T-helper 17 cell (primary cell): ENCODE measurements around the gene TSPAN31. TPM values are rescaled to one million over a fixed set of nuclear protein-coding genes. Genes with fewer than 3 reads are reported as not detected.
A peak's percentile ranks its signal among the peaks of the same experiment; 100 is the strongest.

Source experiments
- ATAC-seq: fragments of 150-1000 bp; cut with Tn5 transposase; 2 replicates; pipeline ENCODE4 v1.10.0; 2021; ENCODE audit warnings: mild to moderate bottlenecking, moderate library complexity
- DNase-seq, 3 donors: peaks; one replicate each; pipeline versions ENCODE4 v3.0.0 to v3.0.0-alpha.2; 2020 to 2021
- H3K9me3 ChIP-seq: one replicate; pipeline ENCODE4 v1.7.0; 2013; ENCODE audit warnings: low read length, mild to moderate bottlenecking; ENCODE audit not compliant: control insufficient read depth, poor library complexity, severe bottlenecking
- H3K27ac Mint-ChIP-seq: one replicate; pipeline ENCODE4 v1.8.0; 2022; ENCODE audit warnings: mild to moderate bottlenecking, moderate library complexity, mixed read lengths
- H3K27me3 Mint-ChIP-seq: one replicate; pipeline ENCODE4 v1.8.0; 2022; ENCODE audit warnings: mixed read lengths
- H3K36me3 Mint-ChIP-seq: one replicate; pipeline ENCODE4 v1.8.0; 2022; ENCODE audit warnings: low read depth, mixed read lengths
- H3K4me1 Mint-ChIP-seq: one replicate; pipeline ENCODE4 v1.8.0; 2022; ENCODE audit warnings: mild to moderate bottlenecking, mixed read lengths
- H3K4me3 Mint-ChIP-seq: one replicate; pipeline ENCODE4 v1.8.0; 2022; ENCODE audit warnings: mild to moderate bottlenecking, moderate library complexity, mixed read lengths
- total RNA-seq, 4 donors: library from RNA in 2 of 4; stranded (reverse) in 2 of 4; gene quantifications; one replicate each; pipeline ENCODE4 v1.2.3 and lab custom pipeline; 2022 to 2026

The TSPAN31 gene
- total RNA-seq, 2 donors from 2014 or later = 9.6 to 11.8 TPM

DNA sequence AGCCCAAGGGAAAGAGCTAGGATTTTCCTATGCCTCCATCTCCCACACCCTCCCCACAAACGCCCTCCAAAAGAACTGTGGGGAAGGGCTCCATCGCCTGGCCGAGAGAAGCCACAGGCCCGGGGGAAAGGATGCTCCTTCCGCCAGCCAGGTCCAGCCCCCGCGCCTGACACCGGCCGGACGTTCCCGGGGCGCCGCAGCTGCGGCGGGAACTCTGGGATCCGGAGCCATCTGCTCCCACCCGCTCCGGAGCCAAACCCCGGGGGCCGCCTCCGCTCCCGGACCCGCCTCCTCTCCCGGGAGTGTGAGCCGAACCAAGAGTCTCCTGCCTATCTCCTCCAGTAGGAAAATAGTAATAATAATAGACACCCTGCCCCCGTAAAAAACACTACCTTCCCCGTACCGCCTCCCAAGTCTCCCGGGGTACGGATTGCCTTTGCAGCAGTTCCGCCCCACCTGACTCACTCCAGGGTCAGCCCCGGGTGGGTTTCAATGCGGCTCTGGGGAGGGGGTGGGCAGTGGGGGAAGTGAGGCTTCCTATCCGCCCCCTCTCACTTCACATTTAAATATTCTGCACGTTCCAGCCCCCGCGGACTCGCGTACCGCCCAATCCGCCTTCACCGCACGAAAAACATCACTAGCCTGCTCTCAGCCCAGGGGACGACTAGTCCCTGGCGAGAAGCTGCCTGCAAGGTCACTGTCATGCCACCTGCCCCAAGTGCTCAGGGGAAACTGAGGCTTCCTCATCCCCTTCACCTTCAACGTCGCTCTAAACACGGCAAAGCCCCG lies 8.7 kb upstream of the TSPAN31 start:
- Mint-ChIP-seq H3K36me3 (peaks cover 11% of the 10 kb centered on the region), H3K4me1 (peaks cover 35% of the 10 kb centered on the region), H3K27ac (peak overlapping the region; percentile 93), H3K4me3 (no peak overlapping the region), H3K27me3 (no peaks in the 10 kb centered on the region)
- no peaks in the 10 kb centered on the region for H3K9me3 ChIP-seq
- ATAC-seq (no peak), DNase-seq (no peak)

- ATAC-seq (no peak), DNase-seq (no peak)
- H3K9me3 ChIP-seq = no peaks in the 10 kb centered on the region
- peak overlapping the region; percentile 41 for H3K4me3 Mint-ChIP-seq
- H3K27ac Mint-ChIP-seq = peak overlapping the region; percentile 91
- no peaks in the 10 kb centered on the region for H3K27me3 Mint-ChIP-seq
- H3K4me1 Mint-ChIP-seq = peaks cover 42% of the 10 kb centered on the region
- peaks cover 9% of the 10 kb centered on the region for H3K36me3 Mint-ChIP-seq
Observed at GRCh38 chr12:57736741-57737466, 7.9 kb upstream of the TSPAN31 start.

- ATAC-seq (no peak), DNase-seq (no peak)
- H3K9me3 ChIP-seq = no peaks in the 10 kb centered on the region
- no peaks in the 10 kb centered on the region for H3K27me3 Mint-ChIP-seq
- no peak overlapping the region for H3K4me3 Mint-ChIP-seq
- peaks cover 46% of the 10 kb centered on the region for H3K4me1 Mint-ChIP-seq
- H3K36me3 Mint-ChIP-seq = peaks cover 9% of the 10 kb centered on the region
- H3K27ac Mint-ChIP-seq = no peak overlapping the region
Observed at GRCh38 chr12:57737467-57738460, 7.1 kb upstream of the TSPAN31 start.

GRCh38 chr12:57738661-57739237 lies 6.1 kb upstream of the TSPAN31 start, which contains the start of gene AGAP2:
TSS of gene AGAP2 (minus strand) at chr12:57738742. CDS start at chr12:57738246, 496 bp downstream.
- ATAC-seq (no peak), DNase-seq (no peak)
- peak within 1 kb of the TSS; percentile 86 for H3K4me3 Mint-ChIP-seq
- H3K9me3 ChIP-seq = no peaks in the 10 kb centered on the region
- H3K27me3 Mint-ChIP-seq = no peaks in the 10 kb centered on the region
- H3K27ac Mint-ChIP-seq = peak within 1 kb of the TSS; percentile 96
- peaks cover 46% of the 10 kb centered on the region for H3K4me1 Mint-ChIP-seq
- peaks cover 9% of the 10 kb centered on the region for H3K36me3 Mint-ChIP-seq

DNA sequence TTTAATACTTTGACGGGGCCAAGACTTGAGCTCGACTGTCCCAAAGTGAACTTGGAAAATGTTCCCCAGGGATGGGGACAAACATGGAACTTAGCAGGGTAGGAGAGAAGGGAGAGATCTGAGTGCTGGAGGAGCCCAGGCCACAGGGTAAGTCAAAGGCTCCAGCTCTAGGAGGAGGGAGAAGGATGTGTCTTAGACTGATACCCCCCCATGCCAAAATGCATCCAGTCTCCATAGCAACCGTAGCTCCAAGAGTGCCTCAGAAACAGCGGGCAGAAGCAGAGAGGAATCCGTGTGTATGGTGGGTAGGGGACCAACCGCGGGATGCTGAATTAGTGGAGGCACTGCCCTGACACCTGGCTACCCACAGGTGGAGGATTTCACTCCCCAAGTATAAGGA lies 5.5 kb upstream of the TSPAN31 start:
- DNase-seq (no peak), ATAC-seq (no peak)
- peak overlapping the region; percentile 96 for H3K27ac Mint-ChIP-seq
- peaks cover 49% of the 10 kb centered on the region for H3K4me1 Mint-ChIP-seq
- peaks cover 7% of the 10 kb centered on the region for H3K36me3 Mint-ChIP-seq
- H3K4me3 Mint-ChIP-seq = peak overlapping the region; percentile 86
- H3K9me3 ChIP-seq = no peaks in the 10 kb centered on the region
- H3K27me3 Mint-ChIP-seq = no peaks in the 10 kb centered on the region

GRCh38 chr12:57739914-57740538 lies 4.8 kb upstream of the TSPAN31 start:
- peaks cover under 1% of the 10 kb centered on the region for H3K36me3 Mint-ChIP-seq
- ATAC-seq = no peak
- DNase-seq = no peak
- H3K27me3 Mint-ChIP-seq = no peaks in the 10 kb centered on the region
- H3K9me3 ChIP-seq = no peaks in the 10 kb centered on the region
- peak overlapping the region; percentile 86 for H3K4me3 Mint-ChIP-seq
- H3K27ac Mint-ChIP-seq = peak overlapping the region; percentile 96
- H3K4me1 Mint-ChIP-seq = peaks cover 49% of the 10 kb centered on the region

- H3K4me3 Mint-ChIP-seq = peak overlapping the region; percentile 98
- H3K36me3 Mint-ChIP-seq = no peaks in the 10 kb centered on the region
- H3K9me3 ChIP-seq = no peaks in the 10 kb centered on the region
- no peaks in the 10 kb centered on the region for H3K27me3 Mint-ChIP-seq
- DNase-seq (peak; percentile 52 to 72 (median 61)), ATAC-seq (peak; percentile 70)
- H3K27ac Mint-ChIP-seq = peak overlapping the region; percentile 96
- H3K4me1 Mint-ChIP-seq = peaks cover 53% of the 10 kb centered on the region
Observed at GRCh38 chr12:57740656-57741412, 4.0 kb upstream of the TSPAN31 start.

GRCh38 chr12:57741413-57741789 lies 3.4 kb upstream of the TSPAN31 start:
- Mint-ChIP-seq H3K27ac (peak overlapping the region; percentile 96), H3K27me3 (no peaks in the 10 kb centered on the region), H3K36me3 (no peaks in the 10 kb centered on the region), H3K4me3 (peak overlapping the region; percentile 98), H3K4me1 (peaks cover 57% of the 10 kb centered on the region)
- no peak for ATAC-seq
- DNase-seq = no peak
- no peaks in the 10 kb centered on the region for H3K9me3 ChIP-seq

GRCh38 chr12:57741844-57742738 lies 2.7 kb upstream of the TSPAN31 start:
- ATAC-seq (peak; percentile 68), DNase-seq (peak; percentile 61 to 73 (median 66))
- Mint-ChIP-seq H3K4me3 (peak overlapping the region; percentile 98), H3K27me3 (no peaks in the 10 kb centered on the region), H3K27ac (peak overlapping the region; percentile 96), H3K4me1 (peaks cover 54% of the 10 kb centered on the region), H3K36me3 (no peaks in the 10 kb centered on the region)
- H3K9me3 ChIP-seq = no peaks in the 10 kb centered on the region

- no peak for DNase-seq
- H3K4me3 Mint-ChIP-seq = peak overlapping the region; percentile 97
- peak overlapping the region; percentile 99 for H3K27ac Mint-ChIP-seq
- H3K9me3 ChIP-seq = no peaks in the 10 kb centered on the region
- ATAC-seq = no peak
- H3K36me3 Mint-ChIP-seq = no peaks in the 10 kb centered on the region
- peaks cover 54% of the 10 kb centered on the region for H3K4me1 Mint-ChIP-seq
- no peaks in the 10 kb centered on the region for H3K27me3 Mint-ChIP-seq
Observed at GRCh38 chr12:57743769-57744168, 1.1 kb upstream of the TSPAN31 start.

DNA sequence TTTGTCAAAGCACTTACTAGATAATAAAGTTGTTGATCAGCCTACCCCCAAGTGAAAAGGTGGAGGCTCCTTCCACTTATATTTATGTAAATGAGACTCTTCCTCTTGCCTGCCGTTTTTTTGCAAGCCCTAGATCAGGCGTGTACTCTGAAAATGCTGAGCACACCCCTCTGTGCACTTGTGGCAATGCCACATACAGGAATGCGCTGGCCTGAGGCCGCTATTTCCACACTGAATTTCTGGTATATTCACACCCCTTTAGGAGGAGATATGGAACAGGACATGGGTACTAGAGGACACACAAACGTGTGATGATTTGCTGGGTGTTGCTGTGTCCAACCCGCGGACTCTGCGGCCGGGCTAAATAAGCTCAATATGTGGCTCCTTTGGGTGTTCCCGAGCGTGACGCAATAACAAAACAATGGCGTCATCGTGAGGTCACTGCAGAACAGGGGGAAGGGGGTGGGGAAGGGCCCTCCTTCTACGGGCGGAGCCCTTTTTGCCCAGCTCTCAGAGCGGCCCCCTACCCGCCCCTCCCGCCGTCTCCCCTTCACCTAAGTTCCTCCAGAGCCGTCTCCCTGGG lies 554 bp upstream of the TSPAN31 start:
- DNase-seq (peak; percentile 32 to 50 (median 50)), ATAC-seq (peak; percentile 38)
- H3K27me3 Mint-ChIP-seq = no peaks in the 10 kb centered on the region
- peak overlapping the region; percentile 97 for H3K4me3 Mint-ChIP-seq
- peak overlapping the region; percentile 99 for H3K27ac Mint-ChIP-seq
- no peaks in the 10 kb centered on the region for H3K36me3 Mint-ChIP-seq
- H3K4me1 Mint-ChIP-seq = peaks cover 51% of the 10 kb centered on the region
- H3K9me3 ChIP-seq = no peaks in the 10 kb centered on the region
